ENCODE measurements around the gene PDE8B. TPM values are rescaled to one million over a fixed set of nuclear protein-coding genes. Genes with fewer than 3 reads are reported as not detected.

Gene PDE8B
- polyA plus RNA-seq: not detected in 3 replicates
- polyA plus RNA-seq (2011; ENCODE audit: low read depth): not detected
- polyA plus RNA-seq (2011; cell fraction: cytosol; rRNA removed): not detected in 2 replicates
- polyA plus RNA-seq (2011; cell fraction: nucleus; rRNA removed): not detected in 2 replicates
- 0.48 and 0.76 TPM in 2 replicates for polyA plus RNA-seq (2012; ENCODE audit: low replicate concordance)
- not detected in 3 replicates for polyA minus RNA-seq
- polyA minus RNA-seq (2011; cell fraction: cytosol; rRNA and poly(A)+ RNA removed): not detected
- polyA minus RNA-seq (2011; cell fraction: nucleus; rRNA and poly(A)+ RNA removed): 0.53 TPM in 1 of 2 replicates, not detected in the other

GRCh38 chr5:77210091-77210963 is at the start of gene PDE8B:
TSS of gene PDE8B (plus strand) at chr5:77210680. CDS start at chr5:77210926, 246 bp downstream.
- H3K79me2 ChIP-seq (ENCODE audit: control insufficient read depth, insufficient read depth, low read length): no peaks in the 10 kb centered on the region
- no peaks in the 10 kb centered on the region for H3K36me3 ChIP-seq (ENCODE audit: control insufficient read depth in 2 of 2, extremely low read depth in 1 of 2, insufficient read depth in 2 of 2, low read length in 2 of 2)
- no peak within 1 kb of the TSS for H3K9ac ChIP-seq (ENCODE audit: control insufficient read depth, extremely low read depth, insufficient read depth, low read length)
- H2AFZ ChIP-seq (ENCODE audit: control insufficient read depth, low read length): no peak within 1 kb of the TSS
- H3K9me1 ChIP-seq (ENCODE audit: control insufficient read depth, extremely low read depth, insufficient read depth, low read length): no peaks in the 10 kb centered on the region
- no peak within 1 kb of the TSS for H3K4me3 ChIP-seq (ENCODE audit: control insufficient read depth in 2 of 3, extremely low read depth in 1 of 3, insufficient read depth in 2 of 3, low read depth in 1 of 3, low read length in 3 of 3)
- TF ChIP-seq, protein P1, sequence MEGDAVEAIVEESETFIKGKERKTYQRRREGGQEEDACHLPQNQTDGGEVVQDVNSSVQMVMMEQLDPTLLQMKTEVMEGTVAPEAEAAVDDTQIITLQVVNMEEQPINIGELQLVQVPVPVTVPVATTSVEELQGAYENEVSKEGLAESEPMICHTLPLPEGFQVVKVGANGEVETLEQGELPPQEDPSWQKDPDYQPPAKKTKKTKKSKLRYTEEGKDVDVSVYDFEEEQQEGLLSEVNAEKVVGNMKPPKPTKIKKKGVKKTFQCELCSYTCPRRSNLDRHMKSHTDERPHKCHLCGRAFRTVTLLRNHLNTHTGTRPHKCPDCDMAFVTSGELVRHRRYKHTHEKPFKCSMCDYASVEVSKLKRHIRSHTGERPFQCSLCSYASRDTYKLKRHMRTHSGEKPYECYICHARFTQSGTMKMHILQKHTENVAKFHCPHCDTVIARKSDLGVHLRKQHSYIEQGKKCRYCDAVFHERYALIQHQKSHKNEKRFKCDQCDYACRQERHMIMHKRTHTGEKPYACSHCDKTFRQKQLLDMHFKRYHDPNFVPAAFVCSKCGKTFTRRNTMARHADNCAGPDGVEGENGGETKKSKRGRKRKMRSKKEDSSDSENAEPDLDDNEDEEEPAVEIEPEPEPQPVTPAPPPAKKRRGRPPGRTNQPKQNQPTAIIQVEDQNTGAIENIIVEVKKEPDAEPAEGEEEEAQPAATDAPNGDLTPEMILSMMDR (optimal IDR thresholded peaks at IDR 0.05 in 1 of 3, IDR thresholded peaks at IDR 0.05 in 1 of 3, conservative IDR thresholded peaks at IDR 0.05 in 1 of 3; ENCODE audit: extremely low read depth in 1 of 3, insufficient read depth in 2 of 3, low read length in 3 of 3): no peak
- TF ChIP-seq EZH2 (IDR thresholded peaks at IDR 0.05; ENCODE audit: low read length): no peak
- FAIRE-seq (no peak), DNase-seq (ENCODE audit: low read depth, low spot score) (no peak)
- H3K4me2 ChIP-seq (ENCODE audit: control insufficient read depth, extremely low read depth, insufficient read depth, low read depth, low read length): no peak within 1 kb of the TSS
- dilution Hi-C loops (cut with MboI; ENCODE audit: extremely low pct_ligation_motif_present, low sequenced_read_pairs): no loop called here
- H3K4me1 ChIP-seq (ENCODE audit: control insufficient read depth, extremely low read depth, insufficient read depth, low read length): no peaks in the 10 kb centered on the region
- no peak within 1 kb of the TSS for H3K27ac ChIP-seq (ENCODE audit: control insufficient read depth, insufficient read depth, low read length)
- H4K20me1 ChIP-seq (ENCODE audit: control insufficient read depth, extremely low read depth, insufficient read depth, low read length): no peaks in the 10 kb centered on the region
- H3K9me3 ChIP-seq (ENCODE audit: control insufficient read depth, low read depth, low read length): no peaks in the 10 kb centered on the region
- peaks cover 66% of the 10 kb centered on the region for H3K27me3 ChIP-seq (ENCODE audit: control insufficient read depth, extremely low read depth, insufficient read depth, low read length)

- H4K20me1 ChIP-seq (ENCODE audit: control insufficient read depth, extremely low read depth, insufficient read depth, low read length): no peaks in the 10 kb centered on the region
- no peaks in the 10 kb centered on the region for H3K4me1 ChIP-seq (ENCODE audit: control insufficient read depth, extremely low read depth, insufficient read depth, low read length)
- FAIRE-seq (no peak), DNase-seq (ENCODE audit: low read depth, low spot score) (no peak)
- H3K9ac ChIP-seq (ENCODE audit: control insufficient read depth, extremely low read depth, insufficient read depth, low read length): no peak overlapping the region
- H3K4me2 ChIP-seq (ENCODE audit: control insufficient read depth, extremely low read depth, insufficient read depth, low read depth, low read length): no peak overlapping the region
- TF ChIP-seq, protein P1 (optimal IDR thresholded peaks at IDR 0.05 in 1 of 3, IDR thresholded peaks at IDR 0.05 in 1 of 3, conservative IDR thresholded peaks at IDR 0.05 in 1 of 3; ENCODE audit: extremely low read depth in 1 of 3, insufficient read depth in 2 of 3, low read length in 3 of 3): no peak
- TF ChIP-seq EZH2 (IDR thresholded peaks at IDR 0.05; ENCODE audit: low read length): no peak
- no peak overlapping the region for H3K27ac ChIP-seq (ENCODE audit: control insufficient read depth, insufficient read depth, low read length)
- H3K79me2 ChIP-seq (ENCODE audit: control insufficient read depth, insufficient read depth, low read length): no peaks in the 10 kb centered on the region
- no peak overlapping the region for H3K4me3 ChIP-seq (ENCODE audit: control insufficient read depth in 2 of 3, extremely low read depth in 1 of 3, insufficient read depth in 2 of 3, low read depth in 1 of 3, low read length in 3 of 3)
- no peaks in the 10 kb centered on the region for H3K36me3 ChIP-seq (ENCODE audit: control insufficient read depth in 2 of 2, extremely low read depth in 1 of 2, insufficient read depth in 2 of 2, low read length in 2 of 2)
- H2AFZ ChIP-seq (ENCODE audit: control insufficient read depth, low read length): no peak overlapping the region
- H3K27me3 ChIP-seq (ENCODE audit: control insufficient read depth, extremely low read depth, insufficient read depth, low read length): peaks cover 7% of the 10 kb centered on the region
- H3K9me1 ChIP-seq (ENCODE audit: control insufficient read depth, extremely low read depth, insufficient read depth, low read length): no peaks in the 10 kb centered on the region
- no peaks in the 10 kb centered on the region for H3K9me3 ChIP-seq (ENCODE audit: control insufficient read depth, low read depth, low read length)
- dilution Hi-C loops (cut with MboI; ENCODE audit: extremely low pct_ligation_motif_present, low sequenced_read_pairs): no loop called here
Observed at GRCh38 chr5:77163453-77163852, 47.0 kb upstream of the PDE8B start.

All from keratinocyte (primary cell).